ENCODE results near the gene EPHA10.
A peak's percentile ranks its signal among the peaks of the same experiment; 100 is the strongest.
"Not testable (repeated sequence)": the region's sequence is repeated elsewhere in the genome, so short reads cannot be mapped to it uniquely, and the experiment has no call there.

Gene EPHA10

GRCh38 chr1:37767488-37767887 lies 2.6 kb upstream of the EPHA10 start:
- DNase-seq = no peak

DNA sequence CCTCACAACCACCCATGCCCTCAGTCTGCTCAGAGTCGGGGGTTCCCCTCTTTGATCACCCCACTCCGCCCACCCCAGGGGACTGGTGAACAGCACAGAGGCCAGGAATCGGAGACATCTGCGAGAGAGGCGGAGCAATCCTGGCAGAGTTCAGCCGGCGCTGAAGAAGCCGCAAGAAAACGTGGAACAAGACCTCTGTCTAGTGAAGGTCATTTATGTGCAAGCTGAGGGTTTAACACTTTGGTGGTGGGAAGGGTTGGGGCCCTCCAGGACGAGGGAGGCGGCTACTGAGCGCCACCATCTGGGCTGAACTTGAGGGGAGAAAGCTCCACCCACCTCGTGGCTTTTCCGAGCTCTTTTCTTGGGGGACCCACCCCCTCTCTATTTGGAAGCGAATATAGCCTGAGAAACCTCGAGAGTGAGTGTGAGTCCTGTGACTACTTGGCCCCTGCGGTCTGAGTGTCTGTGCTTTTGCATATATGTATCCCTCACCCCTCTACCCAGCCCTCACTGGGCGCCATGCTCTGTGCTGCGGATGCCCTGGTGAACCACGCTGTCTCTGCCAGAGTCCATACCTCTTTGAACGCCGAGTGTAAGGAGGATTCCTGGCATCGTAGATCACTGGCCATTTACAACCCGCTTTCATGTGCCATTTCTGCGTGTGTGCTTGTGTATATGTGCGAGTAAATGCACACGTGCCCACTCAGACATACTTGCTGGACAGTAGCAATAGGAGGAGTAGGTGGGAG lies 1.2 kb upstream of the EPHA10 start:
- no peak for DNase-seq

DNA sequence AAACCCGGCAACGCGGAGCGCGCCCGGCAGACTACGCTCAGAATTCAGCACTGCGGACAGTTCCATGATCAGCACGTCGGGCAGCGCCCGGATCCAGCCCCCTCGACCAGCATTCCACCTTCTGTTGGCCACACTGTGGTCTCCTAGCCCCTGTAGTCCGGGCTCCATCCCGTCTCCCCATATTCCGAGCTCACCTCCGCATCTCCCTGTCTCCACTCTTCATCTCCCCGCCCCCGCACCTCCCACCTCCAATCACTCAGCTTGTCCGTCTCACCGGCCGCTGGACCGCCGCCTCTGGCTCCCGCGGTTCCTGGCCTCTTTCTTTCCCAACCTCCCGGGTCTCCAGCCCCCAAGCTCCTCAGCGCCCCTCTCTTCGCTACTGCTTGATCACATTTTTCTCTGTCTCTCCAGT lies 500 bp downstream of the EPHA10 start:
- DNase-seq = peak; percentile 46

- DNase-seq = no peak
Measured at GRCh38 chr1:37763791-37764413, 1.0 kb downstream of the EPHA10 start.

- no peak for DNase-seq
Measured at GRCh38 chr1:37762516-37762915, 2.4 kb downstream of the EPHA10 start.

GRCh38 chr1:37761416-37762095 lies 3.4 kb downstream of the EPHA10 start:
- no peak for DNase-seq

GRCh38 chr1:37759451-37759850 lies 5.5 kb downstream of the EPHA10 start:
- DNase-seq = no peak

DNA sequence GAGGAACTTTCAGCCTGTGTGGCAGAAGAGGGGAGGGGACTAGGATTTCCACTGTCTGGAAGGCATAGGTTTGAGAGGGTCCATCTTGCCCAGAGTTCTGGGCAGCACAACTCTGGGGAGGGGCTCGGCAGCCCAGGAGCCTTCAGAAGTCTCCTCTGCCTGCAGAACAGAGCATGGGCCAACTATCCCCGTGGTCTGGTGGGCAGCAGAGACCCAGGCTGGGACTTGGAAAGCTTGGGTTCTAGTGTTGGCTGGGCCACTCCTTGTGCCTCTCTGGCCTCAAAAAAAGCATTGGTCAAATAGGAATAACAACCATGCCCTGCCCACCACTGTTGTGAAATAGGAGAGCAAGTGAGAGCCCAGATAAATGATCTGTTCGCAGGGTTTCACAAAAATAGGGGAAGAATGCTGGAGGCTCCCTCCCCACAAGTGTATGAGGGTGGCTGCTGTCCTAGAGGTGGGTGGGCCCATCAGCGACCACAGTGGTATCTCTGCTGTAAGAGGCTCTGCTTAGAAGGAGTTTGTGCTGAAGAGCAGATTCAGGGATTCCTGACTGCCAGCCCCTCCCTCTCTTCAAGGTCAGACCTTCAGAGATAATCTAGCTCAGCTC lies 8.9 kb downstream of the EPHA10 start:
- DNase-seq = no peak

- DNase-seq = no peak
Measured at GRCh38 chr1:37755290-37755689, 9.6 kb downstream of the EPHA10 start.

DNA sequence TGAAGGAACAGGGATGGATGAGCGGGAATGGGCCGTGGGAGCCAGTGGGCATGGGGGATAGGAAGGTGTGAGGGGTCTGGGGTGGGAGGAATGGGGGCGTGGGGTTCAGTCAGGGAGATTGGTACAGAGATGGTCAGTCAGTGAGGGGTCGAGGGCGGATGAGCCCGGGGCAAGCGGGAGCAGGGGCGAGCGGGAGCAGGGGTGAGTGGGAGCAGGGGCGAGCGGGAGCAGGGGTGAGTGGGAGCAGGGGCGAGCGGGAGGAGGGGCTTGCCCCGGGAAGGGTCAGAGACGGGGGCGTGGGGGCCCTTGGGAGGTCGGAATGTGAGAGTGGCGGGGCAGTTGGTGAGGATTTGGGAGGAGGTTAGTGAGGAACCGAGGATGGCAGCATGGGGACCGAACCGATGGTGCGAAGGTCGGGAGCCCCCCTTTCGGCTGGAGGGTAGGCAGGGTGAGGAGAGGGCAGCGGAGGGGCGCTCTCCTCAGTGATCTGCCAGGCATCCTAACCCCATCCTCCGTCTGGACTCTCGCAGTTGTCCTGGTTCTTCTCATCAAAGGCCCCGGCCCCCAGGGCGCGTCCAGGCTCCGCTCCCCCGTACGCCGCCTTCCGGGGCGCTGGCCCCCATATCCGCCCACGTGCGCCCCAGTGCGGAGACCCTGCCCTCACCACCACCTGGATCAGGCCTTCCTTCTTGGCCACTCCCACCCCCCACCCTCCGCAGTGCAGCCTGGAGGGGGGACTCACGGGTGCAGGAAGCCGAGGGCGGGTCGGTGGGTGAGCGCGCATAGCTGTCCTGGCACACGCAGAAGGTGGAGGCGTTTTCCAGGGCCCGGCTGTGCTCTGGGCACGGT lies 11.2 kb downstream of the EPHA10 start:
- no peak for DNase-seq

DNA sequence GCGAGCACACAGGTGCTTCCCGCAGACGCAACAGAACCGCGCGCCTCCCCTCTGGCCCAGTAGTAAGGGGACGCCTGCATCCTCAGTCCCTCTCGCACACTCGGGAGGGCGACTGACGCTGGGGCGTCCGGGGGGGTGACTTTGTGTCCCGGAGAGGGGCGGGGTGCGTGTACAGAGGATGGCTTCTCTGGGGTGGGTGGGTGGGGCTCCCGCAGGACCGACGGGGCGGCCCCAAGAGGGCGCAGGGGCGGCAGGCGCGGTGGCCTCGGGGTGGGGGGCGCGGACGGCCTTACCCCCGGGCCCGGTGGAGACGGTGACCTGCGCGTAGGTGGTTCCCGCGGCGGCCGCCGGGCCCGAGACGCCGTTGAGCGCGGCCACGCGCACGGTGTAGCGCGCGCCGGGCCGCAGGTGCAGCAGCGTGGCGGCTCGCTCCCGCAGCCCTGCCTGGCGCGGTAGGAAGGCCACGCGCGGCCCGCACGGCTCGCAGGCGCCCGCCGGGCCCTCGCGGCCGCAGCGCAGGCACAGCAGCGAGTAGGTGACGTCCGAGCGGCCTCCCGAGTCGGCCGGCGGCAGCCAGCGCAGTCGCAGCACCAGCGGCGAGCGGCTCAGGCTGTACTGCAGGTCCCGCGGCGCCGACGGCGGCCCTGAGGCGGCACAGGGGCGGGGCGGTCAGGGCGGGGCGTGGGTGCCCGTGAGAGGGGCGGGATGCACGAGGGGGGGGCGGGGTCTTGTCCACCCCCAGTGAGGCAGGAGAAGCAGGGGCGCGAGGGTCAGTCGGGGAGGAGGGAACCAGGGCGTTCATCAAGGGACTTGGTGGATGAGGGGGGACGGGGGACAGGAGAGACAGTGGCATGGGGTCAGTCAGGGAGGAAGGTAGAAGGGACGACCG lies 12.1 kb downstream of the EPHA10 start:
- DNase-seq = peak; percentile 31

GRCh38 chr1:37752213-37752582 lies 12.7 kb downstream of the EPHA10 start:
- no peak for DNase-seq

DNA sequence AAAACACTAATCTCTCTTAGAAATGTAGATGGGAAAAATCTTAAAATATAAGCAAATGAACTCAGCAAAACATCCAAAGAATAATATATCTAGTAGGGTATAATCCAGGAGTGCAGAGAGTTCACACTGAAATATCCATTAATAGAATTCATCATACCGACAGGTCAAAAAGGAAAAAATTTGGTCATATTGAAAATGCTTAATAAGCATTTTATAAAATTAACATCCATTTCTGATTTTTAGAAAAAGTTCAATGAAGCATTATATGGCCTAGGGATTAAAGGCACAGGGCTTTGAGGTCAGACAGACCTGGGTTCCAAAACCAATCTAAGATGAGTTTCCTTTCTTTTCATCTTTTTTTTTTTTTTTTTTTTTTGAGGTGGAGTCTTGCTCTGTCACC lies 16.4 kb downstream of the EPHA10 start:
- no peak for DNase-seq

DNA sequence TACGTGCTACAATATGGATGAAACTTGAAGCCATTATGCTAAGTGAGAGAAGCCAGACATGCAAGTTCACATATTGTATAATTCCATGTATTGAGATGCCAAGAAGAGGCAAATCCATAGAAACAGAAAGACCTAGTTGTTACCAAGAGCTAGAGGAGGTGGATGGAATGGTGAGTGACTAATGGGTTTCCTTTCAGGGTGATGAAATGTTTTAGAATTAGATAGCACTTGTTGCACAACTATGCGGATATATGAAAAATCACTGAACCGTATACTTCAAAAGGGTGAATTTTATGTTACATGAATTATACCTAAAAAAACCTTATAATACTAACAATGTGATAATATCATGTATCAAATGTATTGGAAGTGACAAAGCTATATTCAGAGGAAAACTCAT lies 18.1 kb downstream of the EPHA10 start:
- no peak for DNase-seq

- DNase-seq = no peak
Measured at GRCh38 chr1:37741662-37742061, 23.3 kb downstream of the EPHA10 start.

GRCh38 chr1:37741130-37741529 lies 23.8 kb downstream of the EPHA10 start:
- DNase-seq = no peak

DNA sequence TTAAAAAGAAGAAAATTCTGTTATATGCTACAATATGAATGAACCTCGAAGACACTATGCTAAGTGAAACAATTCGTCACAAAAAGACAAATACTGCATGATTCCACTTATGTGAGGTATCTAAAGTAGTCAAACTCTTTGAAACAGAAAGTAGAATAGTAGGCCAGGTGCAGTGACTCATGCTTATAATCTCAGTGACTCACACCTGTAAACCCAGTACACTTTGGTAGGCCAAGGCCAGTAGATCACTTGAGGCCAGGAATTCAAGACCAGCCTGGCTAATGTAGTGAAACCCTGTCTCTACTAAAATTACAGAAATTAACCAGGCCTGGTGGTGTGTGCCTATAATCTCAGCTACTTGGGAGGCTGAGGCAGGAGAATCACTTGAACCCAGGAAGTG lies 25.7 kb downstream of the EPHA10 start:
- no peak for DNase-seq

DNA sequence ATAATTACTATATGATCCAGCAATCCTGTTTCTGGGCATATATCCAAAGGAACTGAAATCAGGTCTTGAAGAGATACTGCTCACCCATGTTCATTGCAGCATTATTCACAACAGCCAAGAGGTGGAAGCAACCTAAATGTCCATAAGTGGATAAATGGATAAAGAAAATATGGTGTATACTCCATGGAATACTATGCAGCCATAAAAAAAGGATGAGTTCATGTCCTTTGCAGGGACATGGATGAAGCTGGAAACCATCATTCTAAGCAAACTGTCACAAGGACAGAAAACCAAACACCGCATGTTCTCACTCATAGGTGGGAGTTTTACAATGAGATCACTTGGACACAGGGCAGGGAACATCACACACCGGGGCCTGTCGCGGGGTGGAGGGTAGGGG lies 26.3 kb downstream of the EPHA10 start:
- not testable (repeated sequence) for DNase-seq

GRCh38 chr1:37737975-37738374 lies 26.9 kb downstream of the EPHA10 start:
- not testable (repeated sequence) for DNase-seq

DNA sequence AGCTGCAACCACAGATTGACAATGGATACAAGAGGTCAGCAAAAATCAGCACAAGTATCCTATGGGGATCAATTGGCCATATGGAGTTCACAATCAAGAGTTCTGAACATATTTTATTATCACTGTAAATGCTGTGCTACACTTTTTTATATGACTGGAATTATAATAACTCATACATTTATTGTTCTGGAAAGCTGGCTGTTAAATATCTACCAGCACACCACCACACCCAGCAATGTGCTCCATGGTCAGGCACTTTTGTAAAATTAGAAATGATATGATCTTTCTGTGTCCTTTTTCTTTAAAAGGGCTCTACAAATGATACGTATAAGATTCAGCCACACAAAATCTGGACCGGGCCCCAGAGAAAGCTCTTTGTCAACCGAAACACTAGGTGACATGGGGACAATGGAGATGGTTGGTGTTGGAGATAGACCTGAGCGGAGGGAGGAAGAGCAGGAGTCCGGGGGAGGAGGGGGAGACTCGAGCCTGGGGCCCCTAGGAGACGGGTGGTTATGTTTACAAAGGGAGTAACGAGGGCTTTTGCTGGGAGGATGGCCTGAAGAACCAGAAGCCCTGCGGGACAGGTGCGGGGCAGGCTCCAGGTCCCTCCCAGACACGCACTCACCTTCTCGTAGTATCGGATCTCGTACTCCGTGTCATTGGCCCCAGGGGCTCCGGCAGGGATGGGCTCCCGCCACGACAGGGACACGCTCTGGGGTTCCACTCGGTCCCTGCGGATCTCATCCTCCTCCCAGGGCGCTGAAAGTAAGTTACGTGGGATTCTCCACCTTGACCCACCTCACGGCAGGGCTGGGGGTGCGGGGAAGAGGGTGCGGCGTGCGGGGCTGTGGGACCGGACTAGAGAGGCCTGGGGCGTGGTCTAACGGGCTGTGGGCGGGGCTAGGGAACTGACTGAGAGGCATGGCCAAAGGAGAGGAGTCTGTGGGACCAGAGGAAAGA lies 30.0 kb downstream of the EPHA10 start:
- no peak for DNase-seq
